CD4-positive, alpha-beta T cell treated with Interferon alpha-2 for 1 hour (primary cell): ENCODE results near the gene TOPORS.
"Not testable (repeated sequence)": the region's sequence is repeated elsewhere in the genome, so short reads cannot be mapped to it uniquely, and the experiment has no call there.

Experiments
- DNase-seq, 2 donors: peaks; one replicate each; pipeline ENCODE4 v3.0.0-alpha.2; 2020 to 2022

Gene TOPORS

GRCh38 chr9:32565967-32566366, 13.6 kb upstream of the TOPORS start:
- no peak for DNase-seq

DNA sequence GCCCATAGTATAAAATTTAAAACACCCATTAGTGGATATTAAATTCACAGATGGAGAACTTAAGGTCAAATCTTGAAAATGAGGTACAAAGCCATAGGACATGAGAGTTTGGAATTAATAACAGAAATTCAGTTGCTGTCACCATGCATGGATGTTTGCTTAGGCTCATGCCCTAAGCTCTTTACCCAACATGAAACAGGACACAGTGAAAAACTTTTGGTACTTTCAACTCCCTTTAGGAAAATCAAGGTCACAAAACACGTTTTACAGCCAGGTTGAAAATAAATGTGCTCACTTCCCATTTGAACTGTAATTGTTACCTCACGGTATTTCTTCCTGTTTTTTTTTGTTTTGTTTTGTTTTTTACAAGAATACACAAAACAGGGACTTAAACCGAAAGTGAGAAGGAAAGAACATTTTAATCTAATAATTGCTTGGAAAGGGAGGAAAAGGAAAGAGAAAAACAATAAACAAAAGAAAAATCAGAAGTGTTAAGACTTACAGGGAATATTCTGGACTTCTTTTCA, 6.1 kb upstream of the TOPORS start:
- DNase-seq, result no peak

DNA sequence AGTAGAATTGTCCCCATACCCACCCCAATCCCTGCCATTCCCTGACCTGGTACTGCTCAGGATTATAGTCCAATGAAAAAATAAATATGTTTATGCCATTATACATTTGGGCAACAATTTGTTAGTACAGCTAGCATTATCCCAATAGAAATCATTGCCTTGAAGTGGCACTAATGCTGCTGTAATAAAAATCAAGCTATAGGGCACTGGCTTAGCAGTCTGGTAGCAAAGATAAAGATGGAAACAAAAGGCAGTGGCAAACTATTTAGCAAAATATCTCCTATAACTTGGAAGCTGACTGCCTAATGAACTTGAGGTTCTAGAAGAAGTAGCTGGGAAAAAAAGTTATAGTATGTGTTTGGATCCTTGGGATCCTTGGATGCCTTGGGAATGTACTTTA, 2.2 kb upstream of the TOPORS start:
- DNase-seq, result no peak

DNA sequence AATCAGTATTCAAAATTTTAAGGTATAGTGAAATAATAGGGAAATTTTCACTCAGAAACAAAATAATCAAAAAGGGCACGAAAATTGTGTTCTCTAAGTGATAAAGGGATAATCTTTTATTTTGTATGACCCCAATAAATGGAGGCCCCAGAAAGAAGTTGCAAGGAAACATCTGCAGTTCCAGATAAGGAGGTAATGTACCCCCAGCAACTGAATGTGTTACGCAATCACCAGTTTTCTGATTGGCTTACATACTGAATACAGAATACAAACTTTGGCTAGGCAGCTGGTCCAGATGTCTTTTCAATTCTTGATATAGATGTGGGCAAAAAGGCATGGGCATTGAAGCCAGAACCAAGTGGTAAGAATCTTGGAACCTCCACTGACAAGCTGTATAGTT, 1.7 kb upstream of the TOPORS start:
- DNase-seq, result no peak

GRCh38 chr9:32551276-32552051, 922 bp downstream of the TOPORS start:
- DNase-seq, result peak; percentile 41 to 67

DNA sequence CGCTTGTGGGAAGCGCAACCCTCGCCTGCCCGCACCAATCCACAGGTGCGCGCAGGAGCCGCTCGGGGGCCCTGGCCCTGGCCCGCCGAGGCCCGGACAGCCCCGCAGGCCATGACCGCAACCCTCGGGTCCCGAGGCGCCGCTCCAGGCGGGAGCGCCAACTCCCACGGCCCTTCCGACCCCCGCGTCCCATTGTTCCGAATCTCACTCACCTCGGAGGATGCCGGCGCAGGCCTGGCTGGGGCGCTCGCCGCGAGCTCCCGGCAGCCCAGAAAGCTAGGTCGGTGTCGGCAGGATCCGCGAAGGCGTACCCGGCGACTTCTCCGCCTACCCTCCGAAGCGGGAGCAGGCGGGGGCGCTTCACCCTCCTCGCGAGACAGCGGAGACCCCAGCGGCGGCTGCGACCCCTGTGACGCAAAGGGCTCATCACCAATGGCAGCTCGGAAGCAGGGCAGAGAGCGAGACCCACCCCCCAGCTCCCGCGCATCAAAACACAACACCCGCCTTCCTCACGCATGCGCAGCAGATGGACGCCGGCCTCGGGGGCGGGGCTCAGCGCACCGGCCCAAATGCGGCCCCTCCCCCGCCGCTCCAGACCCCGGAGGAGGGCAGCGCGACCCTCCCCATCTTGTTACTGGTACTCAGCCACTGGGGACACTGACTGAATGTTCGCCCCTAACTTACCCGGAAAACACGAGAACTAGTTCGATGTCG, 1.7 kb downstream of the TOPORS start:
- DNase-seq, result peak; percentile 97 to 98

DNA sequence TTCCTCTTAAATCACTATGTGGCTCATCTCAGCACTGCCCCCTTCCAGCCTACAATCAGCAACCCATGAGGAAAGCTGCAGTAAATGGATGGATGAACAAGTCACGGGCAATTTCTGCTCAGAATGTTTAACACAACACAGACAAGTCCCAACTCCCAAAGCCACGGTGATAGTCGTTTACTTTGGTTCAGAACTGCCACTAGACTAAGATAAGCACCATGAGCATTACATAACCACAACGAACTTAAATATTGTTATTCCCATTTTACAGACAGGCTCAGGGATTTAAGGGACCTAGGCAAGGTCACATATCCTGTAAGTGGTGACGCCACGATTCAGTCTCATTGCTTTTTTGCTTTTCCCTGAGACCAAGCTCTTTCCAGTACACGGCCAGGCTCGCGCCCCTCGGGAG, 2.2 kb downstream of the TOPORS start:
- peak in 1 of 2 donors; percentile 30 for DNase-seq

- DNase-seq, result not testable (repeated sequence)
Measured at GRCh38 chr9:32548213-32548612, 4.2 kb downstream of the TOPORS start.

DNA sequence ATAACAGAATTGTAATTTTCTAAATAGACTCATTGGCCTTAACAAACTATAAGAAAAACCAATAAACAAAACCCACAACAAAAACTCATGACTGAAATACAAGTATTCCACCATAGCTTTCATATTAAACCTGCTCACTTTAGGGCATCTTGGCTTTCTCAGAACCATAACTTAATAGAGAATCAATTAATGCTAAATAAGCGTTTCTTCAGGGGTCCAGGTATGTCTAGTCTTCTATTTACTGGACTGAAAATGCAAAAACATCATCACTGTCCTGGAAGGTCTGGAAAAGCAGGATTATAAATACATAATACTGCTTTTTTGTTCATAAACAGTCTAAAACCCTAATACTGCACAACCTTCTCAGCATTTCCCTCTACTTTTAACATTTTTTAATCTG, 6.5 kb downstream of the TOPORS start:
- no peak for DNase-seq

DNA sequence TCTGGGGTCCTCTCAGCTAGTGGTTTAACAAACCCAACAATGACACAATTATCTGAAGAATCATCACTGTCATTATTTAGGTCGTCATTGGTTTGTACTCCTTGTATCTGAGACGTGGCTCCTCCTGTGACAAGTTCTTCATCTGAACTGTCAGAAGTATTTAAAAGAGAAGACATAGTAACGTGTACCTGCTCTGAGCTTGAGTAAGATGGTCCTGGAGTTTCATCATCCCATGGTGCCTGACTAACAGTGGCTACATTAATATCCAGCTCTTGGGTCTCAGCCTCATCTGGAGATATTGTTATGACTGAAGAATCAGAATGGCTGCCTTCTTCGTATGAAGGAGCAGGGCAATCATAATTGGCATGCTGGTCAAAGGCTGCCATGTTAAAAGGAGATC, 9.3 kb downstream of the TOPORS start:
- DNase-seq, result no peak

- no peak for DNase-seq
Measured at GRCh38 chr9:32533816-32534215, 18.6 kb downstream of the TOPORS start.

DNA sequence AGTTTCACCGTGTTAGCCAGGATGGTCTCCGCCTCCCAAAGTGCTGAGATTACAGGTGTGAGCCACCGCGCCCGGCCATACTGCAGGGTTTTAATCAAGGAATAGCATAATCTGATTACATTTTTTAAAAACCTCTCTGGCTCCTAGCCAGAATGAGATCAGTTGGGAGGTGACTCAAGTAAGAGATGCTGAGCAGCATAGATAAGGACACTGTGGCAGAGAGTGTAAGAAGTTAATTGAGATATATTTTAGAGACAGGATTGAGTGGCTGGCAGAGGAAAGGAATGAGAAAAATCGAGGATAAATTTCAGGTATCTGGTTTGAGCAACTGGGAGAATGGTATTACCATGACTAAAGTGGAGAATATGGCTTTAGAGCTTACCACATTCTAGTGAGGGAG, 19.1 kb downstream of the TOPORS start:
- DNase-seq, result no peak

- no peak for DNase-seq
Measured at GRCh38 chr9:32526707-32527048, 25.7 kb downstream of the TOPORS start.

DNA sequence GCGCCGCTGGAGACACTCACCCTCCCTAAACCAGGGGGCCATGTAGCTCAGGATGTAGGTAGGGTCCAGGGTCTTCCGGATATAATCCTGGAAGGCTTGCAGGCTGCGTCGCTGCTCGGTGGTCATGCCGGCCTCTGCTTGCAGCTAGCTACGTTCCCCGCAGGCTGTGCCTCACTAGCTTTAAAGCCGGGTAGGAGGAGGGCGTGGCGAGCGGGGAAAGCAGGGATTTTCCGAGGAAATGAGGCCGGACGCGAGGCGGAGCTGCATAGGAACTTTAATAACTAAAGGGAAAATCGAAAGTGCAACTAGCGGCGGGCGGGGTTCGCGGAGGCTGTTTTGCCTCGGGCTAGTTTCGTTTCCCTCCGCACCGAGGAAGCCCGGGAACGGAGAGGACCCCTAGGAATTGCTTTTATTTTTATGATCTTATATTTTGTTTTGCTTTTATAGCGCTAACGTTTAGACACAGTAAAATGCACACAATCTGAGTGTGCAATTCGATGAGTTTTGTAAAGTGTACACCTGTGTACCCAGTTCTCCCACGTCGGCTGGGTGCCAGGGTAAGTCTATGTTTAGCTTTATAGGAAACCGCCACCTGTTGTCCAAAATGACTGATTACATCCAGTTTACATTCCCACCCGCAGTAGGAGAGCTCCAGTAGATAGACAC, 26.2 kb downstream of the TOPORS start, which contains the start of gene RIGI:
Gene RIGI, minus strand, starts transcription at position 156 of the 666 bp plus-strand sequence. Its CDS starts 30 bp downstream, at position 126.
- peak; percentile 95 to 97 for DNase-seq

GRCh38 chr9:32525709-32526030, 26.7 kb downstream of the TOPORS start:
- no peak for DNase-seq

DNA sequence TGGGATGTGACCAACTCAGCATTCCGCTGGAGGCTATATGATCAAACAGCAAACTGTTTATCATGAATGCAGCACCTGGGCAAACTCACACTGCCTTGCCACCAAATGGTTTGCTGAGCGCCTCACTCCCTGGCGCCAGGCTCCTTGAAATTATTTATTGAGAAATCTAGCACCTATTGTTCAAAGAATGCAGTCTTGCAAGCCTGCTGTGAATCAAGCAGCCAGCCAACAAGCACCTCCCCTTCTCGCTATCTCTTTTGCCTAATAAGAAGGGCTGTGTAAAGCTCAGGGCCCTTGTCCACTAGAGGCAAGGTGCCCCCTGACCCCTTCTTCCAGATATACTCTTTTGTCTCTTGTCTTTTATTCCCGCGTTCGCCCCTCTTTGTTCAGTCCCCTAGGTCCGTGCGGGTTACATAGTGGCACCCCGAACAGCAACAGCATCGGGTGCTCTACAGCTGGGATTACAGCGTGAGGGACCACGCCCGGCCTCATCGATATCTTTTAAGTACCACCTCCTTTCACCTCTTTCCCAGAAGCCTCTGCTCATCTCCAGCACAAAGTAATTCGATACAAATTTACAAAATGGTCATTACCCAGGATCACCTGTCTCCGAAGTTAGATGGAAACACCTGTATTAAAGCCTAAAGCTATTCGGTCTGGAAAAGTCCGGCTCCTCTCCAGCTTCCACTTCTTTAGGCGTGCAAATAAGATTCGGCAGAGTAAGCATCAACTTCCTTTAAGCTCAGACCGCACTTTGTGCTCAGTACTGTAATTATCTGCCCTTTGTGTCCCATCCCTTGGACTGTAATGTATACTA, 27.3 kb downstream of the TOPORS start:
- DNase-seq, result peak; percentile 38 to 64

GRCh38 chr9:32524558-32524891, 27.9 kb downstream of the TOPORS start:
- DNase-seq, result peak in 1 of 2 donors; percentile 44

DNA sequence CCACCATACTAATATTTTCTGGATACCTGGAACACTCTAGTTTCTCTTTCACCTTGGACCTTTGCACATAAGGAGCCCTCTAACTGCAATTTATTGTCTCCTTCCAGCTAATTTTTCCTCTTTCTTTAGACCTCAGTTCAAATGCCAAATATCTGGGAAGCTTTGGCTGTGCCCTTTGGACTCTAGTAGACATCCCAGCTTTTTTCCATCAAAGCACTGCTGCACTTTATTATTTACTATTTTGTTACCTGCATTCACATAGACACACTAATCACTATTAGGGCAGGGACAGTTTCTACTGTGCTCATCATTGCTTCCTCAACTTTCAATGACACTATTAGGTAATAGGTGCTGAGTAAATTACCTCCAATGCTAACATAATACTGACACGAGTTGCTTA, 28.5 kb downstream of the TOPORS start:
- no peak for DNase-seq

DNA sequence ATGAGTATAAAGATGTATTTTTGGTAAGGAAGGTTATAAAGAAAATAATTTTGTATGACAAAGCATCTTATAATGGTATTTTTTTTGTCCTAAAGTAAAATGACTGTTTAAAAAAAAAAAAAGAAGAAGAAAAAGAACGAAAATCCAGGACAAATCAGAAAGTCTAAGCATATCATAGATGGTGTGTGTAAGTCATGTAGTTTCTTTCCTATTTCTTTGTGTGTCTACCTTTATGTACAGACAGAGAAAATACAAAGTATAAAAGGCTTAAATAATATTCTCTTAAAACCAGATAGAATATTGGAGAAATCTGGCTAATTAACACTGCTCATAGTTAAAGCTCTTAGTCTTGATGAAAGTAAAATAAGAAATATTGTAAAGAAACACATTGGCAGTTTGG, 34.1 kb downstream of the TOPORS start:
- DNase-seq, result no peak

- no peak for DNase-seq
Measured at GRCh38 chr9:32516241-32516640, 36.1 kb downstream of the TOPORS start.

GRCh38 chr9:32508728-32509127, 43.7 kb downstream of the TOPORS start:
- no peak for DNase-seq

DNA sequence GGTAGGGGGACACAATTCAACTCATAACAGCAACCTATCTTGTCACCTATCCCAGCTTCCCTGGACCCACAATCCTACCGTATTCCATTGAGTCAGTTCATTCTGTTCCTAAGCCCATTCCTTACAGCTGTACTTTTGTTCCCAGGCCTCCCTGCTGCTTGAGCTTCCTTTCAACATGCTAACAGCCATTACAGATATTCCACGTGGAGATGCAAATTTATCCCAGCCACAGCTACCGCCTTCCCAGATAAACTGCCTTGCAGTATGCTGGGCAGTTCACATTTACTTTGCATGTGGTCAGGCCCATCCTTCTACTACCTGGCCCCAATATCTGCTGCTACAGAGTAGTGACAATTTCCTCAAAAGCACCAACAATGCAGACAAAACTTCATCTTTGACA, 49.4 kb downstream of the TOPORS start:
- no peak for DNase-seq

GRCh38 chr9:32502464-32502863, 49.9 kb downstream of the TOPORS start:
- no peak for DNase-seq
